Stimulated activated memory B cell treated with anti-CD40 and anti-IgM and Interleukin-4, amounts not matched to agents 10 μg/mL and 1 μg/mL and 100 μg/mL, for 72 hours (primary cell): Measurements from ENCODE around the gene FIGN.
A peak's percentile ranks its signal among the peaks of the same experiment; 100 is the strongest.

ENCODE experiments used
- ATAC-seq: fragments of 150-1000 bp; cut with Tn5 transposase; 2 replicates; pipeline ENCODE4 v1.10.0; 2021
- H3K27ac Mint-ChIP-seq: one replicate; pipeline ENCODE4 v1.8.0; 2022; ENCODE audit warnings: mild to moderate bottlenecking, mixed read lengths
- H3K27me3 Mint-ChIP-seq: one replicate; pipeline ENCODE4 v1.8.0; 2022; ENCODE audit warnings: mixed read lengths
- H3K36me3 Mint-ChIP-seq: one replicate; pipeline ENCODE4 v1.8.0; 2022; ENCODE audit warnings: mixed read lengths
- H3K4me1 Mint-ChIP-seq: one replicate; pipeline ENCODE4 v1.8.0; 2022; ENCODE audit warnings: mixed read lengths
- H3K4me3 Mint-ChIP-seq: one replicate; pipeline ENCODE4 v1.8.0; 2022; ENCODE audit warnings: mild to moderate bottlenecking, moderate library complexity, mixed read lengths
- H3K9me3 Mint-ChIP-seq: one replicate; pipeline ENCODE4 v1.8.0; 2022; ENCODE audit warnings: mixed read lengths

Gene FIGN

GRCh38 chr2:163753726-163754125 lies 17.9 kb upstream of the FIGN start:
- Mint-ChIP-seq H3K4me3 (no peak overlapping the region), H3K27me3 (no peaks in the 10 kb centered on the region), H3K9me3 (no peaks in the 10 kb centered on the region), H3K36me3 (no peaks in the 10 kb centered on the region), H3K4me1 (no peaks in the 10 kb centered on the region), H3K27ac (no peak overlapping the region)
- no peak for ATAC-seq

GRCh38 chr2:163752267-163752666 lies 16.5 kb upstream of the FIGN start:
- no peaks in the 10 kb centered on the region for H3K27me3 Mint-ChIP-seq
- no peaks in the 10 kb centered on the region for H3K4me1 Mint-ChIP-seq
- H3K36me3 Mint-ChIP-seq = no peaks in the 10 kb centered on the region
- ATAC-seq = no peak
- H3K9me3 Mint-ChIP-seq = peaks cover 2% of the 10 kb centered on the region
- no peak overlapping the region for H3K27ac Mint-ChIP-seq
- no peak overlapping the region for H3K4me3 Mint-ChIP-seq

GRCh38 chr2:163751696-163752095 lies 15.9 kb upstream of the FIGN start:
- no peaks in the 10 kb centered on the region for H3K36me3 Mint-ChIP-seq
- H3K27me3 Mint-ChIP-seq = no peaks in the 10 kb centered on the region
- no peaks in the 10 kb centered on the region for H3K4me1 Mint-ChIP-seq
- H3K27ac Mint-ChIP-seq = no peak overlapping the region
- H3K4me3 Mint-ChIP-seq = no peak overlapping the region
- no peak for ATAC-seq
- H3K9me3 Mint-ChIP-seq = peaks cover 2% of the 10 kb centered on the region

- no peaks in the 10 kb centered on the region for H3K27me3 Mint-ChIP-seq
- ATAC-seq = no peak
- H3K4me3 Mint-ChIP-seq = no peak overlapping the region
- H3K9me3 Mint-ChIP-seq = peaks cover 2% of the 10 kb centered on the region
- H3K36me3 Mint-ChIP-seq = no peaks in the 10 kb centered on the region
- H3K27ac Mint-ChIP-seq = no peak overlapping the region
- no peaks in the 10 kb centered on the region for H3K4me1 Mint-ChIP-seq
Observed at GRCh38 chr2:163748420-163748819, 12.6 kb upstream of the FIGN start.

GRCh38 chr2:163741435-163741834 lies 5.6 kb upstream of the FIGN start:
- no peaks in the 10 kb centered on the region for H3K4me1 Mint-ChIP-seq
- H3K4me3 Mint-ChIP-seq = no peak overlapping the region
- H3K9me3 Mint-ChIP-seq = no peaks in the 10 kb centered on the region
- H3K27me3 Mint-ChIP-seq = no peaks in the 10 kb centered on the region
- H3K36me3 Mint-ChIP-seq = no peaks in the 10 kb centered on the region
- no peak for ATAC-seq
- no peak overlapping the region for H3K27ac Mint-ChIP-seq

GRCh38 chr2:163737563-163737962 lies 1.8 kb upstream of the FIGN start:
- Mint-ChIP-seq H3K27me3 (peaks cover 10% of the 10 kb centered on the region), H3K27ac (no peak overlapping the region), H3K4me1 (peaks cover 6% of the 10 kb centered on the region), H3K4me3 (no peak overlapping the region), H3K36me3 (peaks cover 4% of the 10 kb centered on the region), H3K9me3 (peaks cover 3% of the 10 kb centered on the region)
- ATAC-seq = no peak

GRCh38 chr2:163737190-163737439 lies 1.3 kb upstream of the FIGN start:
- Mint-ChIP-seq H3K9me3 (peaks cover 3% of the 10 kb centered on the region), H3K36me3 (peaks cover 4% of the 10 kb centered on the region), H3K27ac (no peak overlapping the region), H3K27me3 (peaks cover 10% of the 10 kb centered on the region), H3K4me3 (no peak overlapping the region), H3K4me1 (peaks cover 6% of the 10 kb centered on the region)
- no peak for ATAC-seq

- peak; percentile 20 for ATAC-seq
- H3K9me3 Mint-ChIP-seq = peaks cover 3% of the 10 kb centered on the region
- H3K4me1 Mint-ChIP-seq = peaks cover 6% of the 10 kb centered on the region
- H3K4me3 Mint-ChIP-seq = no peak overlapping the region
- peaks cover 10% of the 10 kb centered on the region for H3K27me3 Mint-ChIP-seq
- H3K36me3 Mint-ChIP-seq = peaks cover 4% of the 10 kb centered on the region
- H3K27ac Mint-ChIP-seq = no peak overlapping the region
Observed at GRCh38 chr2:163736433-163737189, 803 bp upstream of the FIGN start.

- H3K4me3 Mint-ChIP-seq = no peak overlapping the region
- ATAC-seq = no peak
- H3K9me3 Mint-ChIP-seq = peaks cover 3% of the 10 kb centered on the region
- peaks cover 10% of the 10 kb centered on the region for H3K27me3 Mint-ChIP-seq
- peaks cover 6% of the 10 kb centered on the region for H3K4me1 Mint-ChIP-seq
- H3K27ac Mint-ChIP-seq = no peak overlapping the region
- peaks cover 4% of the 10 kb centered on the region for H3K36me3 Mint-ChIP-seq
Observed at GRCh38 chr2:163734881-163735684, 725 bp downstream of the FIGN start.

- Mint-ChIP-seq H3K9me3 (peaks cover 3% of the 10 kb centered on the region), H3K27me3 (peaks cover 10% of the 10 kb centered on the region), H3K36me3 (peaks cover 4% of the 10 kb centered on the region), H3K4me1 (peaks cover 6% of the 10 kb centered on the region), H3K27ac (no peak overlapping the region), H3K4me3 (no peak overlapping the region)
- no peak for ATAC-seq
Observed at GRCh38 chr2:163734401-163734800, 1.4 kb downstream of the FIGN start.

GRCh38 chr2:163733956-163734355 lies 1.9 kb downstream of the FIGN start:
- Mint-ChIP-seq H3K36me3 (peaks cover 4% of the 10 kb centered on the region), H3K9me3 (peaks cover 3% of the 10 kb centered on the region), H3K4me1 (peaks cover 6% of the 10 kb centered on the region), H3K27ac (no peak overlapping the region), H3K4me3 (no peak overlapping the region), H3K27me3 (peaks cover 10% of the 10 kb centered on the region)
- no peak for ATAC-seq

GRCh38 chr2:163733301-163733938 lies 2.4 kb downstream of the FIGN start:
- peaks cover 6% of the 10 kb centered on the region for H3K4me1 Mint-ChIP-seq
- H3K27ac Mint-ChIP-seq = no peak overlapping the region
- no peak for ATAC-seq
- peaks cover 3% of the 10 kb centered on the region for H3K9me3 Mint-ChIP-seq
- H3K36me3 Mint-ChIP-seq = peaks cover 4% of the 10 kb centered on the region
- peaks cover 10% of the 10 kb centered on the region for H3K27me3 Mint-ChIP-seq
- H3K4me3 Mint-ChIP-seq = no peak overlapping the region

- H3K36me3 Mint-ChIP-seq = peaks cover 4% of the 10 kb centered on the region
- ATAC-seq = no peak
- peaks cover 6% of the 10 kb centered on the region for H3K4me1 Mint-ChIP-seq
- H3K27ac Mint-ChIP-seq = no peak overlapping the region
- no peak overlapping the region for H3K4me3 Mint-ChIP-seq
- peaks cover 3% of the 10 kb centered on the region for H3K9me3 Mint-ChIP-seq
- peaks cover 10% of the 10 kb centered on the region for H3K27me3 Mint-ChIP-seq
Observed at GRCh38 chr2:163732727-163733126, 3.1 kb downstream of the FIGN start.

- no peak overlapping the region for H3K27ac Mint-ChIP-seq
- ATAC-seq = no peak
- no peak overlapping the region for H3K4me3 Mint-ChIP-seq
- H3K27me3 Mint-ChIP-seq = peaks cover 10% of the 10 kb centered on the region
- peaks cover 6% of the 10 kb centered on the region for H3K4me1 Mint-ChIP-seq
- peaks cover 4% of the 10 kb centered on the region for H3K36me3 Mint-ChIP-seq
- peaks cover 3% of the 10 kb centered on the region for H3K9me3 Mint-ChIP-seq
Observed at GRCh38 chr2:163731735-163732134, 4.1 kb downstream of the FIGN start.

GRCh38 chr2:163730556-163730955 lies 5.3 kb downstream of the FIGN start:
- peaks cover 3% of the 10 kb centered on the region for H3K9me3 Mint-ChIP-seq

More at GRCh38 chr2:163730556-163730955, 5.3 kb downstream of the FIGN start:
- no peak for ATAC-seq
- Mint-ChIP-seq H3K36me3 (no peaks in the 10 kb centered on the region), H3K27ac (no peak overlapping the region), H3K4me1 (no peaks in the 10 kb centered on the region), H3K4me3 (no peak overlapping the region), H3K27me3 (peaks cover 1% of the 10 kb centered on the region)
